Fibroblast of peridontal ligament (primary cell): ENCODE results near the gene SLC22A1.
"Not testable (repeated sequence)": the region's sequence is repeated elsewhere in the genome, so short reads cannot be mapped to it uniquely, and the experiment has no call there.

Experiments
- DNase-seq: peaks from one replicate; pipeline ENCODE4 v3.0.0-alpha.2; 2010; ENCODE audit errors: extremely low read depth

Gene SLC22A1

DNA sequence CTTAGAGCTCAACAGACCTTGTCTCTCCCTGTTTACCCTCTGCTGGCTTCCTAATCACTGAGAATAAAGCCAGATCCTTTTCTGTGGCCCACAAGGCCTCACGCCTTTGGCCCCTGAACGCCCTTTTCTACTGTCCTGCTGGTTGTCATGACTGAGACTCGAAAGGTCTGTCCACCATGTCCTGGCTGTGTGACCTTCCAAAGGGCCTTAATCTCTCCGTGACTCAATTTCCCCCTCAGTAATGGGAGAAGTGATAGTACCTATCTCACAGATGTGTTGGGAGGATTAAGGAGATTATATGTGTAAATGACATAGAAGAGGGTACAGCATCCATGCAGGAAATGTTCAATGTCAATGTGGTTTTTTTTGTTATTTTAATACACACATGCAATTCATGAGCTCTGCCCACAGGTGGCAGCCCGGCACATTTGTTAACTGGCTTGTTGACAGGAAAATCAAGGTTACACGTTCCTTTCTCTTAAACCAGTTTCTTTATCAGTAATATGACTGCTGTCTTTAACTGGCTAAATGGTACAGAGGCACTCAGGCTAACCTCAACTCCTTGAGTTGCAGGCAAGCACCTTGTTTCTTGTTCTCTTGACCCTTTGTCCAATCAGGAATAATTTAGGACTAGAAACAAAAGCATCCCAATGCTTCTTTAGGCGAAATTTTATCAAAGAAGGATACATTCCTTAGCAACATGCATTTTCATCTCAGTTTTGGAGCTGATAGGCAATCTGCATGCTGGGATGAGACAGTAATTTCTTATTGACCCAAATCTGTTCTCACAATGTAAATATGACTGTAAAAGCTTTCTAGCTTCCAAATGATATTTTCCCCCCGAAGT lies 16.6 kb downstream of the SLC22A1 start:
- peak; percentile 77 for DNase-seq

DNA sequence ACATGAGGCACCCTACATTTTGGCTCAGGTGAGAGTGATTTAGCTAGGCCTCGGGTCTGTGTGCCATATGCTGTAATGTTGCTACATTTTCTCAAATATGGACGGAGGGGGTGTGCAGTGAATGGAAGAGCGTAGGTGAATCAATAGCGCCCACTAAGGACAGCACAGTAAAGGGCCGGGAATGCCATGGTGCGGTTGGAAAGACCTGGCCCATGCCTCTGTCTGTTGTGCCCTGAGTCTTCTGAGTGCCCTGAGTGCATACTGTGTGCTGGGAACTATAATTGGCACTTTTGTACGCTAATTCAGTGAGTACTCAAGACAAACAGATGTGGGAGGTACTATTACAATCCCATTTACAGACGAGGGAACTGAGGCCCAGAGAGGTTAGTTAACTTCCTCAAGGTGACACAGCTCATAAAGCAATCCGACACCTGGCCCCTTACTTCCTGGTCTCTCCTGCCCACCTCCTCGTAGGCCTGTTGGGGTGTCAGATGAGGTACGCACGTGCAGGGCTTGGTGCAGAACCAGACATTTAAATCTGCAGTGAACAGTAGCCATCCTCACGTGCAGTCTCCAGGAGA lies 17.3 kb downstream of the SLC22A1 start:
- DNase-seq: no peak

DNA sequence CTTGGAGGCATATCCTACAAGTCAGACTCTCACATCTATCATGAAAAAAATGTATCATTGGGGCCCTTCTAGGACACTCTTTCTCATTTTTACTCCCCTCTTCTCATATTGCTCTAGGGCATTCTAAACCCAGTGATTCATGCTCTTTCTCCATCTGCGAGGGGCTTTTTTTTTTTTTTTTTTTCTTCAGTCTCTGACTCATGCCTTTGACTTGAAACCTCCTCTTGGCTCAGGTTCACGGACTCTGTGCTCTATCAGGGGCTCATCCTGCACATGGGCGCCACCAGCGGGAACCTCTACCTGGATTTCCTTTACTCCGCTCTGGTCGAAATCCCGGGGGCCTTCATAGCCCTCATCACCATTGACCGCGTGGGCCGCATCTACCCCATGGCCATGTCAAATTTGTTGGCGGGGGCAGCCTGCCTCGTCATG lies 17.8 kb downstream of the SLC22A1 start:
- peak; percentile 86 for DNase-seq

DNA sequence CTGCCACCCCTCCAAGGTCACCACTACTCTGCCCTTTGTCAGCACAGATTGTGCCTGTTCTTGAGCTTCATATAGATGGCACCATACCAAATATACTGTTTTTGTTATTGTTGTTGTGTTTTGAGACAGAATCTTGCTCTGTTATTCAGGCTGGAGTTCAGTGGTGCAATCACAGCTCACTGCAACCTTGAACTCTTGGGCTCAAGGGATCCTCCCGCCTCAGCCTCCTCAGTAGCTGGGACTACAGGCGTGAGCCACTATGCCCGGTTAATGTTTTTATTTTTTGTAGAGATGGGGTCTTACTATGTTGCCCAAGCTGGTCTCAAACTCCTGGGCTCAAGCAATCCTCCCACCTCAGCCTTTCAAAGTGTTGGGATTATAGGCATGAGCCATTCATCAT lies 18.9 kb downstream of the SLC22A1 start:
- not testable (repeated sequence) for DNase-seq

DNA sequence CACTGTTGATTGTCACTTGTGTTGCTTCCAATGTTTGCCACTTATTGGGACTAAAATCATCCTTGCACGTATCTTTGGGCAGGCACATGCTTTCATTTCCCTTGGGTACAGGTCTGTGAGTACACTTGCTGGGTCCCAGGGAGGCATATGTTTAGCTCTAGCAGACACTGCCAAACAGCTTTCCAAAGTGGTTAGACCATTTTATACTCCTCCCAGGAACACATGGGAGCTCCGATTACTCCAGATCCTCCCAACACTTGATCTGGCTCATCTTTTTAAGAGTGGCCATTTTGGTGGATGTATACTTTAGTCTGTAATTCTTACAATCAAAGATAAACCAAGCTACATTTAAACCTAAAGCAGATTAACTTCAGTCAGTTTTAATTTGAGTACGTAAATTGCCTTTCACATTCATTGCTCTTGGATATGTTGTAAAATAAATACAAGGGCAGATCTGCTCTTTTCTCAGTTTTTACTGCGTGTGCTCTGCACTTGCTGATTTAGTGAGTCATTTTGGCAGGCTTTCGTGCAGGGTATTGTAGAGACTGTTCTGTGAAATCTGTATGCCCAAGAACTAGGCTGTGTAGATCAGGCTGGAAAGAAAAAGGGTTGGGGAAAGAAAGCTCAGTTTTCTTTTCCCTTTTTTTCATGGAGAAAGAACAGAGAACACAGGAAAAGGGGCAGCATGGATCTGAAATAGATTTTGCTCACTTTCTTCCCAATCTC lies 19.5 kb downstream of the SLC22A1 start:
- peak; percentile 83 for DNase-seq

DNA sequence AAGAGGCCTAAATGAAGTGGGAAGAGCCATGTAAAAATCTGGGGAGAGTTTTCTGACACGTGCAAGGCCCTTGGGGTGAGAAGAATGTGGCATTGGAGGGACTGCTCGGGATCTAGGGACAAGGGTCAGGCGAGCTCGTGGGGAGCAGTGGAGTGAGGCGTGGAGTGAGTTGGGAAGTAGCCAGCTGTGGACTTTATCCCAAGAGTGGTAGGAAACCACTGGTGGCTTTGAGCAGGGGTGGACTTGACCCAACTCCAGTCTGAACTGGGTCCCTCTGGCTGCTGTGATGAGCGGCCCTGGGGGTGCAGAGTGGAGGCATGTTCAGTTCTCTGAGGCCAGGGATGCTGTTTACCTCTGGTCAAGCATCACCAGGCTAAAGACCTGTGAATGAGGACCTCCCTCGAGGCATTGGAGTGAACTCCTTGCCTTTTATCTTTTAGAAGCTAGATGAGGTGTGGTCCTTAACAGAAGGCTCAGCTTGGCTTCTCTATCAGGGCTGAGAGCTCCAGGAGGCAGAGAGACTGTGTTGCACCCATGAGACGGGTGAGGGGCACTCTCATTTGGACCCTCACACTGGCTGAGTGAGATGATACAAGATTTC lies 20.6 kb downstream of the SLC22A1 start:
- DNase-seq: no peak

DNA sequence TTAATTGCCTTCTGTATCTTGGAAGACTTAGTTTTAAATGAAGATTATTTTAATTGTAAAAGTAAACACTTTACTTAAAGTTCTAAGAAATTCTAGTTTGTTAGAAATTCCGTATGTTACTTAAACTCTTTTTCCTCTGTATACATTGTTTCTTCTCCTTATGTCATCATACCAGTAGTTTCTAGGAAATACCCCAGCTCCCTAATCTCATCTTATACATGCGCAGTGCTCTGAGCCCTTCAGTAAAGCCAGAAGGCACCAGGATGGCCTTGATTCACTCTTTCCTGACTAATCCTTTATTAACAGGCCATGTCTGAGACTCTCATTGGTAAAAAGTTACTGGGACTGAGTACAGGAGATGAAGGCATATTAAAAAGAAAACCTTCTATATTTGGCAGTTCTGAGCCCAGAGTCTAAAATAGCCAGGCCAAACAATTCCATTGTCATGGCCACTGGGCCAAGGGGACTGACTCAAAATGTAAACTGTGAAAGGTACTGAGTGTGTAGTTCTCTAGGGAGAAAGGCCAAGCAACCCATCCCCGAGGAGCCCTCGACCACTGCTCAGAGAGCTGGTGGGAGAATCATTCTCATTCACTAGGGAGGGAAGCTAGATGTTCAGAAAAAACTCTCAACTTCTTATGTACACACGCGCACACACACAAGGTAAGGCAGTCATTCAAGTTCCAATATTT lies 25.0 kb downstream of the SLC22A1 start:
- no peak for DNase-seq

DNA sequence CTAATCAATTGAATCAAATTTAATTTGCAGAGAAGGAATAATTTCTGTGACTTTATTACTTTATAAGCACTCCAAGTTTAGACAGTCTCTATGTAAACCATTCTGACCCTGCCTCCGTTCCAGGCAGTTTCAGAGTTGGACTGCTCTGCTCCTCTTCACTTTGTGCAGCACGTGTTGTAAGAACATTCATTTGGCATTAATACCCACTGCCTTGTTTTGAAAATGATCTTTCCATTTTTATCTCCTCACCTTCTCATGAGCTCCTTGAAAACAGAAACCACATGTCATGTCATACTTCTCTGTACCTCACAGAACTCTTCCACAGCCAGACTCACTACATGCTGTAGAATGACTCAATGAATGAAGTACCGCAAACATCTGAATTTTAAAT lies 25.5 kb downstream of the SLC22A1 start:
- DNase-seq: no peak

DNA sequence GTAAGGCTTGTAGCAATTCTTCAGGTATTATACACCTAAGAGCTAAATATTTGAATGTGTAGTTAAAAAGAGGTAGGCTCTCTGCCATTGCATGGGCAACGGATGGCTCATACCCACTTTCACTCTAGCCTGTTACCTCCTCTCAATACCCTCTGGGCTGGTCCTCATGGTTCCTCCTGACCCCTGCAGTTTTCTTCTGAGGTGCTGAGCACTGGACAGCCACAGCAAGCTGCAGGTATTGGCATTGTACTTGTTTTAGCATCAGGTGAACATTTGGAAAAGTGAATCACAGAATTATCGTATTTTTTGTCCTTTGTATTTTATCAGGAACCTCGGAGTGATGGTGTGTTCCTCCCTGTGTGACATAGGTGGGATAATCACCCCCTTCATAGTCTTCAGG lies 32.9 kb downstream of the SLC22A1 start:
- DNase-seq: no peak

DNA sequence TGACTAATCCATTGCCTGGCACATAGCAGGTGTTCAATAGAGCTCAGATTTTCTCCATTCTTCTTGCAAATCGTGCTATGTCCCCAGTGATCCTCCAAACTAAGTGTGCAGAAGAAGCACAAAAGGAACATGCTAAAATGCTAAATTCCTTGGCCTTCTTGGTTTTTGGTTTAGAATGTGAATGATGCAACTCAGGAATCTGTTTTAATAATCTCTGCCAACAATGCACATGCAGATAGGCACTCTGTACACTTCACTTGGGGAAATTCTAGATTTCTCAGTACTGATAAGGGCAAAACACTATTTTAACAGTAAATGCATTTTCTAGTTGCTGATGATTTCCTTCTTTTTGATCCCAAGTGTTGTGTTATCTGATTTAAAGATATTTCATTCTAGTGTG lies 35.2 kb downstream of the SLC22A1 start:
- peak; percentile 61 for DNase-seq

DNA sequence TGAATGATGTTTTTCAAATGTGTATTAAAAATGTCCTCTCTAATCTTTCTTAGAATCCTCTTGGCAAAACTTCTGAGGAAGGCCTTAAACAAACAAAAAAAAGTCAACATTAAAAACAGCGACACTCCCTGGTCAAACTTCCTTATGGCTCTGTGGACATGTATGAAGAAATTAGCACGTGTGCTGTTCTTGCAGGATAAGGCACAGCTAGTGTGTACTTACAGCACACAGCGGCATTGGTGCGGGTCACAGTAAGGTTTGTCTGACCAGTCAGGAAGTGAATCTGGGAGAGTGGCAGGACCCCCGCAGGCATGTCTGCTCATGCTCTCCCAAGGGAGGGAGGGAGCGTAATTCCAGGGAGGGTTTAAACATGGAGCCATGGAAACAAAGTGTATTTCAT lies 38.8 kb downstream of the SLC22A1 start:
- peak; percentile 18 for DNase-seq

DNA sequence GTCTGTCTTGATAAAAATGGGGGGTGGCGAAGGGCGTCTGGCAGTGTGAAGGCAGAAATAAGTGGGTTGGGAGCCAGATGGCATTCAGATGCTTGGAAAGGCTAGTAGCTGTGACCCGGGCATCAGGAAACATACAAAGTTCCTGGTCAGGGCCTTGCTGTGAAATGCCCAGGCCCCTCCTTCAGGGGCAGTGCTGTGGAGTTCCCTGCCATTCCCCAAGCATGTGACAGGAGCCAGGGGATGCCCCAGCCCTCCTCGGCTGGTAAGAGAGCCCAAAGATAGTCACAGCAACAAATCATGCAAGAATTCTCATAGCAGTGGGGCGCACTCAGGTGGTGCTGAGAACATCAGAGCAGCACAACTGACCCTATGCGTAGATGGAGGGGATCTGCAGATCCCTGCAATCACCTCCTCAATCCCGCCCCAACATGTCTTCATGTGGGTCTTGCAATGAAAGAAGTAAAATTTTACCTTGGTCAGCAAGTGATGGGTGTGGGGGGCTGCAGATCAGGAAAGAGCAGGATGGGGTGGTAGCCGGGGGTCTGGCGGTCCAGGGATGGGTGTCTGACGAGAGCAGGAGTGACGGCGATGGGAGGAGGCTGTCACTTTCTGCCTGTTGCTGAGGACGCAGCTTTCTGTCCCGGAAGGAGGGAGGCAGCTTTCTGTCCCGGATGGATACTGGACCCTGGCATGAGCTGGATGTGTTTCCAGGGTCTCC lies 39.5 kb downstream of the SLC22A1 start:
- no peak for DNase-seq

DNA sequence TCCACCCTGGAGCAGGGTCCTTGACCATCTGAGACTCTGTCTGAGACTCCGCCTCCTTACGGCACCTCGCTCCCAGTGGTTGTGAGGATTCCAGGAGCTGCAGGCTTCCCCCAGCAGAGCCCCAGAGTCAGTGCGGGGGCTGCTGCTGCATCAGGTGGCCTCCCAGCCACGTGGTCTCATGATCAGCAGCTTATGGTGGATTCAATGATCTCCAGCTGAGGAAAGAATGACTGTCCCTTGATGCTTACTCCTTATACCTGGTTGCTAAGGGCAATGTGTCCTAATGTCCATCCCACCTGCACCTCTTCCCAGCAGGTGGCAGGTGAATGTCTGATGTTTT lies 40.0 kb downstream of the SLC22A1 start:
- DNase-seq: no peak

DNA sequence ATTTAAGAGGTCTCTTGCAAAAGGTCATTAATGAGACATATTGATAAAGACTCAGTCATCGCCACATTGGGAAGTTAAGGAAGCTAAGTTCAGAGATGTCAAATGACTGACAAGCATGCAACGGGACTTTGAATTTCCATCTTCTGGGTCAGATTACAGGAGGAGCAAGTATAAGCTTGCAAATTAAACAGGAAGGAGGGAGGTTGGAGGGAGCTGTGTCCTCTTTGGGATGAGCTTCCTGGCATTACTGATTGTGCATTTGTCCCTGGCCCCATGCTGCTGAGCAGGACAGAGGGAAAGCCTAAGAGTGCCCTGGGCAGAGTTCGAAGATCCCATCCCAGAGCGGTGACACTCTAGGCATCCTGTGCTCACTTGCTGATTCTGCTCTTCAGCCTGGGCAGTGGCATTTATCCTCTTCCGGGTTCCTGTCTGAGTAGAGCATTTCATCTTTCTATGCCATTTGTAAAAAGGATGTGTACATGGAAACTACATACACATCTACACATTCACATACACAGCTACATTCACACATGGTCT lies 40.5 kb downstream of the SLC22A1 start:
- no peak for DNase-seq

DNA sequence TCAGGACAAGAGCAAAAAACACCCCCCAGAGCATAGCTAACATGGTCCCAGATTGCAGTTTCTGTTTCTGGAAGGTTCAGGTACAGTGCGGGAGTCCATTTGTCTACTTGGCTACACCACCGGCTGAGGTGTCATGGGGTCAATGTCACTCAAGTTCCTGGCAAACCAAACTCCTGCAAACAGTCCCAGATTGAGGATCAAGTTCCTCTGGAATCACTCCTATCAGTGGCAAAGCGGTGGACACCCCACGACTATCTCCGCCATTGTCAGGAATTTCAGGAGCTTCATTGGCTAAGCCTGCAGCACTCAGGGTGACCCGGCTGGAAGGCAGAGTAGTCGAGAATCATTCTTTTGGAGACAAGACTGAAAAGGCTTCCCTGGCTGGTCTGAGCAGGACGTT lies 41.8 kb downstream of the SLC22A1 start:
- DNase-seq: no peak

DNA sequence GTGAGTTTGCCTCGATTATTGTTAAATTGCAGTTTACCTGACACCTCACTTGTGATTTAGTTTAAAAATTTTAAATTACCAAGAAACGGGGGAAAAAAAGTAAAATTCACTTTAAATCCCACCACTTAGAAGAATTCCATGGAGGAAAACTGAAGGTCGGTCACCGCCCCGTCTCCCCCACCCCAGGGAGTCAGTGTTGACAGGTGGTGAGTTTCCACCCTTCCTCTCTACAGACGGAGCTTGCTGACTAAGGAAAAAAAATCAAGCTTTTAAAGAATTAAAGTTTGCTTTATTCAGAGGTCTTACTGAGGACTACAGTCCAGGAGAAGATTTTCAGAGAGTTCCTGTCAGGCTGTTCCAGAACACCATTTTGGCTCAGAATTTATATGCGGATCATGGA lies 42.3 kb downstream of the SLC22A1 start:
- no peak for DNase-seq

DNA sequence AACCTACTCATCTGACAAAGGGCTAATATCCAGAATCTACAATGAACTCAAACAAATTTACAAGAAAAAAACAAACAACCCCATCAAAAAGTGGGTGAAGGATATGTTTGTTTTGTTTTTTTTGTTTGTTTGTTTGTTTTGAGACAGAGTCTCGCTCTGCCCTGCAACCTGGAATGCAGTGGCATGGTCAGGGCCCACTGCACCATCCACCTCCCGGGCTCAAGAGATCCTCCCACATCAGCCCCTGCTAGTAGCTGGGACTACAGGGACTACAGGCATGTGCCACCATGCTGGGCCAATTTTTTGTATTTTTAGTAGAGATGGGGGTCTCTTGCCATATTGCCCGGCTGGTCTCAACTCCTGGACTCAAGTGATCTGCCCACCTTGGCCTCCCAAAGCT lies 44.3 kb downstream of the SLC22A1 start:
- not testable (repeated sequence) for DNase-seq

DNA sequence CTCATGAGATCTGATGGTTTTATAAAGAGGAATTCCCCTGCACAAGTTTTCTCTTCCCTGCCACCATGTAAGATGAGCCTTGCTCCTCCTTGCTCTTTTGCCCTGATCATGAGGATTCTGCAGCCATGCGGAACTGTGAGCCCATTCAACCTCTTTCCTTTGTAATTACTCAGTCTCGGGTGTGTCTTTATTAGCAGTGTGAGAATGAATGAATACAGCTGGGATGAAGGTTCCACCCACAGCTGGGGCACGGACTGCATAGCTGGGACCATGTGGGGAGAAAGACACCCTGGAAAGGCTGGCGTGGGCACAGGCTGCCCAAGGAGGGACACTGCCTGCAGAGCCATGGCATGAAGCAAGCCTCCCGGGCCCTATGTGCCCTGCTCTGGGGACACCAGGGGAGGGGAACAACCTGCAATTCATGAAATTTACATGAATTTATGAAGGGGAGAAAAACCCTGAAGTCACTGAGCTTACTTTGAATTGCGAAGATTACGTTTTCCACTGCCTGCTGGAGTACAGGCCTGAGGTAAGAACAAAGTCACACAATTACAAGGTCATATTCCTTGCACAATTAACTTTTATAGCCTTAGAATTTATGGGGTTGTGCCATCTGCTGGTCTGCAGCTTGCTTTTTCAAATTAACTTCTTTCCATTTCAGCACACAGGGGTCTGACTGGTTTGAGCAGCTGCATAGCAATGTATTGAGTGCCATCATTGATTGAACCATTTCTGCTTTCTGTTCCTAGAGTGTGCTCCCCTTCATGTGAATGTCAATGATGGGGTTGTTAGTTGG lies 46.2 kb downstream of the SLC22A1 start:
- no peak for DNase-seq

DNA sequence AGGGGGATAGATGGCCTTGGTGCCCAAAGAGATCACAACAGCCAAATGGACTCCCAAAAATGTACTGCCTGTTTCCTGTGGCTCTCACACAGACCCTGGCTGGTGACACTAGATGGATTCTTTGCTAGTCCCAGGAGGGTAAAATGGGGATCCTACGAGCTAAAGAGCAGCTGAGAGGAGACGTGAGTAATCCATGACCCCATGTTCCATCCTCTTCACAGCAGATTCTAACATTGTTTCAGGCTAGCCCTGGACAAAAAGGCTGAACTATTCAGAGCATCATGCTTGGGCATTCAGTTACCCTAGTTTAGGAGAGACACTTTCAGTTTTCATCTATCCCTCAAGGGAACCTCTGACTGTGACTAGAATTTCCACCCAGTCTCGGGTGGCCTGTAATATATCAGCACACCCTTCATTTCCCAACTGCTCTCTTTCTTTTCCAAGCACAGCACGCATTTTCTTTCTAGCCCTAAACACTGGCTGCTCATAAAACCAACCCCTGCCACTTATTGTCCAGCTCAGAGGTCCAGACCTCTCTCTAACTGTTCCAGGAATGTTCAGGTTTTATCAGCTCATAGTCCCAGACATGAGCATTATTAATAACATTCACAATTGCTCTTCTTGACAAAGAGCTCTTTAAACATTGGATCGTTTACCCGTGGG lies 48.5 kb downstream of the SLC22A1 start:
- no peak for DNase-seq

DNA sequence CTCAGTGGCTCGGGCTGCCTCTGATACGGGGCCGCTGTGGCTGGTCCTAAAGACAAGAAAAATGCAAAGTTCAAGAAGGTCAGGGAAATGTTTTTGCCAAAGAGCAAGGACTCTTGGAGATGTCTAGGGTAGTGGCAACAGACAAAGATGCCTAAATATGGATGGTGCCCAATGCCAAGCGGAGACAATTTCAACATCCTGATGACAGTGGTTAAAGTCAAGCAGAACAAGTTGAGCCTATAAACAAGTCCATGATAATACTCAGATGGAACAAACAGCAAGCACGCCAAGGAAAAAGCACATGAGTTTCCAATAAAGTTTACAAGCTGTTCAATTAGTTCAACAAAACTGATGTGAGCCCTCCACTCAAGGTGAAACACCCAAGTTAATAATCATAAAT lies 51.1 kb downstream of the SLC22A1 start:
- DNase-seq: no peak
